HG03045 (cell line): ENCODE results near the gene PRC1.

ENCODE experiments used
- ATAC-seq: cut with Tn5 transposase; IDR thresholded peaks from one replicate; pipeline ENCODE4 v1.9.1; 2021; ENCODE audit warnings: mild to moderate bottlenecking, moderate library complexity; ENCODE audit not compliant: unreplicated experiment

PRC1 gene

DNA sequence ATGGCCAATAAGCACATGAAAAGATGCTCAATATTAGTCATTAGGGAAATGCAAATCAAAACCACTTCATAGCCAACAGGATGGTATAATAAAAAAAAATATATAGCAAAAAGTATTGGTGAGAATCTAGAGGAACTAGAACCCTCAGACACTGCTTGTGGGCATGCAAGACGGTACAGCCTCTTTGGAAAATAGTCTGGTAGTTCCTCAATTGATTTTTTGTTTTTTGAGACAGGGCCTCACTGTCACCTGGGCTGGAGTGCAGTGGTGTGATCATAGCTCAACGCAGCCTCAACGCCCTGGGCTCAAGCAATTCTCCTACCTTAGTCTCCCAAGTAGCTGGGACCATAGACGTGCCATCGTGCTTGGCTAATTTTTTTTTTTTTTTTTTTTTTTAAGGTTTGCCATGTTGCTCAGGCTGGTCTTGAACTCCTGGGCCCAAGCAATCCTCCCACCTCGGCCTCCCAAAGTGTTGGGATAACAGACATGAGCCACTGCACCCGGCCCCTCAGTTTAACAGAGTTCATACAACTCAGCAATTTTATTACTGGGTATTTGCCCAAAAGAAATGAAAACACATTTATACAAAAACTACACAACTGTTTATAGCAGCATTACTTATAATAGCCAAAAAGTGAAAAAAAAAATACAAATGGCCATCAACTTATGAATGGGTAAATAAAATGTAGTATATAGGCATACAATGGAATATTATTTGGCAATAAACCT, 5.1 kb downstream of the PRC1 start:
- ATAC-seq = no peak

DNA sequence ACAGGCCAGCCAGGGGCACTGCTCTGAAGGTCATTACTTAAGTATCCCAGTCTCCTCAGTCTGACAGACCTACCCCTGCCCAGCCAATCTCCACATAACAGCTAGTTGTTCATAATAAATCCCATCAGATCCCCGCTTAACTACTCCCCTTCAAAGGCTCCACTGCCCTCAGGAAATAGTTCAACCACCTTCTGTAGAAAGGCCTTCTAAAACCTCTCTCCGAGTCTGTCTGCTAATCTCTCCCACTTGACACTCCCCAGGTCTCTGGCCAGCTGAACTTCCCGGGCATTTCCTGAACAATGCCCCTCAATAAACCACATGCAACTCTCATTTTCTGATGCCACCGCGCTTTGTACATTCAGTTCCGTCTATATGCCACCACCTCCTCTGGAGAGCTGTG, 6.0 kb downstream of the PRC1 start:
- no peak for ATAC-seq

DNA sequence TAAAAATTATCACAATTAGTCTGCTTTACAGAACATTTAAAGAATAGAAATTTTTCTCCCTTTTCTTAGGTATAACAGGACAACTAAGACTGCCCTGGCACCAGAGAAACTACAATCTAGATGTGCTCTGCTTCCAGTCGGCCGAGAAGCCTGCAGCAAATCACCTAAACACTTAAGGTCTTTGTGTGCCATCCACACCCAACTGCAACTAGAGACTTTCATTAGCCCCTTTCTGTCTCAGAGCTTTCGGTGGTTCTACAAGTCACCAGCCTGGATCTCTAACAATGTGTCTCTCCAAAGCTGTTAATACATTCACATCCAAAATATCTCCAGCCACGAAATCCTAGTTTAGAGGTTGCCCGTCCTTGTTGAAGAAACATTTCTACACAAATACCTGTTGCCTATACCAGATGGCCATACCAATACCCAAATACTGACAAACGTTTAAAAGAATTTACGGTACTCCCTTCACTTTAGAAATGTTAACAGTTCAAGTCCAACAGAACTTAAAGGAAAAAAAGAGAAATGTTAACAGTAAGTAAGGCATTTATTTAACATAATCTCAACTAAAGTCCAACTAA, 6.7 kb downstream of the PRC1 start:
- no peak for ATAC-seq

GRCh38 chr15:90986790-90987507, 7.4 kb downstream of the PRC1 start:
- no peak for ATAC-seq

DNA sequence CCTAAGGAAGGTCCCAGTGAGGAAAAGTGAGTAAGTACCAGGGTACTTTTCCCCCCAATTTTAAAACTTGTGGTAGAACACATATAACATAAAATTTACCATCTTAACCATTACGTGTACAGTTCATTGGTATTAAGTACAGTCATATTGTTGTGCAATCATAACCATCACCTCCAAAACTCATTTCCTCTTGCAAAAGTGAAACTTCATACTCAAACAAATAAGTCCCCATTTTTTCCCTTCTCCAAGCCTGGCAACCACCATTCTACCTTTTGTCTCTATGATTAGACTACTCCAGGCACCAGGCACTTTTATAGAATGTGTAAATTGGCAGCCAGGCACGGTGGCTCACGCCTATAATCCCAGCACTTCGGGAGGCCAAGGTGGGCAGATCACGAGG, 12.2 kb downstream of the PRC1 start:
- ATAC-seq = no peak

GRCh38 chr15:90981681-90982080, 12.7 kb downstream of the PRC1 start:
- ATAC-seq = peak; percentile 47

- no peak for ATAC-seq
Measured at GRCh38 chr15:90979582-90979981, 14.8 kb downstream of the PRC1 start.

- ATAC-seq = no peak
Measured at GRCh38 chr15:90974216-90974615, 20.1 kb downstream of the PRC1 start.

- ATAC-seq = no peak
Measured at GRCh38 chr15:90972133-90972532, 22.2 kb downstream of the PRC1 start.

GRCh38 chr15:90970274-90970673, 24.1 kb downstream of the PRC1 start:
- no peak for ATAC-seq

- ATAC-seq = no peak
Measured at GRCh38 chr15:90968434-90968833, 25.9 kb downstream of the PRC1 start.

- ATAC-seq = no peak
Measured at GRCh38 chr15:90967206-90967605, 27.1 kb downstream of the PRC1 start.

DNA sequence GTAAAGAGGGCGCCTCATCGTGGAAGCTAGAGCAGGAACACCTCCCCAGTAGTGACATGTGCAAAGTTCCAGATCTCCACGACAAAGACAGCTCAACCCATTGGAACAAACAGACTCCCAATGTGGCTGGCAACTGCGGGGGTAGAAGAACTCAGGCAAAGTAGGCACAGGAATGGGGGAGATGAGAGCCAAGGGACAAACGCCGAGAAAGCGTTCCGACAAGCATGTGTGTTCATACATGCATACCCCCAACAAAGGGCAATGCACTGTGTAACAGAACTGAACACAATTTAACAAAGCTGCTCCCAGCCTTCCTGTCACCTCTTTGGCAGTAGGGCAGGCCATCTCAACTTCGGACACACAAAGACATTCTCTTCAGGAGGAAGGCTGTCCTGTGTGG, 28.1 kb downstream of the PRC1 start:
- ATAC-seq = no peak

DNA sequence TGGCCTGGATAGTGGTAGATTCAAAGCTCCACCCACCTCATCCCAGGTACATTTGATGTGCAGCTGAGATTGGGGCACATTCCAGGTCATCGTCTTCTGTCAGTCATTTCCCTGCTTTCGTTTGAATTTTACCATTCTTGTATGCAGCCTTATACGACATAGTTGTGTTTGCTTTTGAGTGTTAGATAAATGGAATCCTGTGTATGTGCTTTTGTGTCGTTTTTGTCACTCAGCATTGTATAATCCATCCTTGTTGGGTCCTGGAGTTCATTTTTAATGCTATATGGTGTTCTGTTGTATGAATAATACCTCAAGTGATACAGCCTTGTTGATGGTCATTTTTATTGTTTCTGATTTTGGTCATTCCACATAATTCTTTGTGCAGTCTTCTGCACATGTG, 32.3 kb downstream of the PRC1 start:
- ATAC-seq = no peak

- no peak for ATAC-seq
Measured at GRCh38 chr15:90960298-90961091, 33.8 kb downstream of the PRC1 start.

DNA sequence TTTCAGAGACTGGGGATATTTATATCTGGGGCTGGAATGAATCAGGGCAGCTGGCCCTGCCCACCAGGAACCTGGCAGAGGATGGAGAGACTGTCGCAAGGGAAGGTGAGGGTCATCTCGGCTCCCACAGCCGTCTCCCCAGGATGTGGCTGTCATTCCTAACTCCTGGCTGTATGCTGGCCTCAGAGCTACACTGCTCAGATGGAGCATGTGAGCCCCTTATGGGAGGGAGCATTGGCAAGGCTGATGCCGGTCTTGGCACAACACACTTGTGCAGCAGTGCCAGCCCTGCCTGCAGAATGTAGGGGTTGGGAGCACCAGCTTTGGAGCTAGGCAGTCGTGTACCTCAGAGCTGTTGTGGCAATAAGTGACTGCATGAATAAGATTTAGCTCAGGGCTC, 34.4 kb downstream of the PRC1 start:
- ATAC-seq = no peak

DNA sequence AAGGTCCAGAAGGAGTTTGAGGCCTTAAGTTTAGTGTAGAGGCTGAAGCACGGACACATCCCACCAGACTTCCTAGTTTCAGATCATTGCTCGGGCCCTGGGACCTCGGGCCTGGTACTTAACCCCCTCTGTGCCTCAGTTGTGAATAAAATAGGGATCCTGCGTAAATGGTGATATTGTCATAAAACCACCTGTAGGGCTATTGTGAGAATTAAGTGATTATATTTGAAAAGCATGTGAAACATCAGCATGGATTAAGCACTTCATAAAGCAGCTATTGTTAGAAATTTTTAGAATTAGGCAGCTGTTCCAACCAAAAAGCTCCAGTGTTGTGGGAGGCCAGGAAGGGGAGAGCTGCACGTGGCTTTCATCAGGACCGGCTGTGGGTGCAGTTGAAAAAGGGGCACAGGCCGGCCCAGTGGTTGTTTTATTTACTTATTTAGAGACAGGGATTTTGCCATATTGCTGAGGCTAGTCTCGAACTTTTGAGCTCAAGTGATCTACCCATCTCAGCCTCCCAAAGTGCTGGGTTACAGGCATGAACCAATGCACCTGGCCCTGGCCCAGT, 35.2 kb downstream of the PRC1 start:
- ATAC-seq = no peak

DNA sequence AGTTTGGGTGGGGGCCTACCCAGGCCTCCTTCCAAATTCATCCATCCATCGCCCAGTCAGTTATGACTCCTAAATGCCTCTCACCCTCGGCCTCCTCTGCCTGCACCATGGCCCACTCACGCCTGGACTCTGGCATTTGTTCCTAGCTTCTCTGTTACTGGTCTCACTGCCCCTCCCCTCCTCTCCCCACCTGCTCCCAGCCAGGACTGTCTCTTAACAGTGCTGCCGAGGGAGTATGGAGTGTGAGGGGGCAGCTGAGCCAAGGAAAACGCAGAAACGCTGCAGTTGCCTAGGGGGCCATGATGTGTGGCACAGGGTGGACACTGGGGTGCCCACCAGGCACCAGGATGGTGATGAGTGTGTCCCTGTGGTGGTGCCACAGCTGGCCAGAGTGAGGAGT, 36.5 kb downstream of the PRC1 start:
- ATAC-seq = no peak

GRCh38 chr15:90957031-90957790, 37.1 kb downstream of the PRC1 start:
- no peak for ATAC-seq

- ATAC-seq = no peak
Measured at GRCh38 chr15:90956274-90957030, 37.9 kb downstream of the PRC1 start.
